Right kidney (tissue), 1 donor: ENCODE measurements around the gene FGFR1OP2.

Experiments used
- DNase-seq: peaks from one replicate; pipeline ENCODE4 v3.0.0-alpha.2; 2016

FGFR1OP2 gene

GRCh38 chr12:26939192-26939832, 1.0 kb downstream of the FGFR1OP2 start:
- peak; percentile 5 for DNase-seq

DNA sequence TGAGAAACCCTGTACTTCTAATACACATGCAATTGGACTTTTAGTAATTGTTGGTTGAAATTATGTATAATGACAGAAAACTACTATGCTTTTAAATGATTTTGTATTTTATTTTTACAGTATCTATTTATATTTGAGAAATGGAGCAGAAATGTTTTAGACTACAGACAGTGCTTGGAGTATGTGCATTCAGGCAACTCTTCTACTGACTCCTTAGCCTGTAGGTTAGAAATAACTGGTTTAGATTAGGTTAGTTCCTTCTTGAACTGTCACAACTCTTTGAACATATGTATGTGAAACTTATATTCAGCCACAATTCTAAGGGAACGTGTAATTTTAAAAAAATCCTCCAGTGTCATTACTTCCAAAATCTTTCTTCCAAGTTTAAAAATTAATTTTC, 1.7 kb downstream of the FGFR1OP2 start:
- DNase-seq = no peak

GRCh38 chr12:26940516-26941214, 2.4 kb downstream of the FGFR1OP2 start:
- no peak for DNase-seq

DNA sequence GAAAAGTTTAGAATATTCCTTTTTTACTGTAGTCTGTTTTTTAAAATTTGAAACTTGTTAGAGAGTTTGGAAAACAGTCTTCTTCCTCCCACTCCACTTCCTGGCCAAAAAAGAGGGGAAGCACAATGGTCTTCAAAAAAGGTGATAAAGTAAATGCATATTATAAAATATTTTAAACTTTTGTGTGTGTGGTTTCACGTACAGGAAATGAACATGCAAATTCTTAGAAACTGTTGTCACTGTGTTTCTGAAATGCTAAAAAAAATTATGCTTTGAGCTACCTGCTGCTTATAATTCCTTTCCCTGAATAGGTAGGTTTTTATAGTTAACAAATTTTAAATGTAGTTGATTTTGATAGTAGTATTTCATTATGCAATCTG, 2.9 kb downstream of the FGFR1OP2 start:
- DNase-seq = no peak

GRCh38 chr12:26948309-26948708, 10.0 kb downstream of the FGFR1OP2 start:
- no peak for DNase-seq

GRCh38 chr12:26953447-26953846, 15.2 kb downstream of the FGFR1OP2 start:
- DNase-seq = no peak

DNA sequence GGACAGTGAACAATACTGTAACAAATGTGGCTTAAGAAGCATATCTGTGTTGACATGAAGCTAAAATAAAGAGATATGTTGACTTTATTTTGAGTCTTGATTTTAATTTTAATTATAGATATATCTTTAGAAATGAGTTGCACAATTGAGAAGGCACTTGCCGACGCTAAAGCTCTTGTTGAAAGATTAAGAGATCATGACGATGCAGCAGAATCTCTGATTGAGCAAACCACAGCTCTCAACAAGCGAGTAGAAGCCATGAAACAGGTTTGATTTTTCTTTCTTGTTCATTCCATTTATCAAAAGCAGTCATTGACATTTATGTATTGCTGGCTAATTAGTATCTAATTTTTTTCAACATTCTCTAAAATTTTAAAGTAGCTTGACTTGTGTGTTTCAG, 15.8 kb downstream of the FGFR1OP2 start:
- DNase-seq = no peak

DNA sequence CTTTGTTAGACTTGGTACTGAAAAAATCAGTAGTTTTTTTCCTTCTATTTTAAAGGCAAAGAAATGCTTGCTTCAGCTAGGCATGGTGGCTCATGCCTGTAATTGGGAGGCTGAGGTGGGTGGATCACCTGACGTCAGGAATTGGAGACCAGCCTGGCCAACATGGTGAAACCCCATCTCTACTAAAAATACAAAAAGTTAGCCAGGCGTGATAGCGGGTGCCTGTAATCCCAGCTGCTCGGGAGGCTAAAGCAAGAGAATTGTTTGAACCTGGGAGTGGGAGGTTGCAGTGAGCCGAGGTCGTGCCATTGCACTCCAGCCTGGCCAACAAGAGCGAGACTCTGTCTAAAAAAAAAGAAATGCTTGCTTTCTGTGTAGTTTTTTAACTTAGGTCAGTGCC, 23.1 kb downstream of the FGFR1OP2 start:
- DNase-seq = peak; percentile 20

DNA sequence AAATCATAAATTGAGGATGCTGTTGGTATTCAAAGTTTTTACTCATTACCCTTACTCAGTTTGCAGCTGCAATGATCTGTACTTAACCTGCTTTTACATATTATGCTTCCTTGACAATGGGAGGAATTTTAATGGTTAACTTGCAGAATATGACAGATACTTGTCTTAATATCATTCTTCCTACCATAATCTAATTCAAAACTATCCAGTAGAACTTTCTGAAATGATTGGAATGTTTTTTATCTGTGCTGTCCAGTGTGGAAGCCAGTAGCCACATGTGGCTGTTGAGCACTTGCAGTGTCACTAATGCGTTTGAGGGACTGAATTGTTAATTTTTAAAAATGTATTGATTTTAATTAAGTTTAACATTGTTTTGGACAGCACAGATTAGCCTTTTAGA, 23.5 kb downstream of the FGFR1OP2 start:
- no peak for DNase-seq

DNA sequence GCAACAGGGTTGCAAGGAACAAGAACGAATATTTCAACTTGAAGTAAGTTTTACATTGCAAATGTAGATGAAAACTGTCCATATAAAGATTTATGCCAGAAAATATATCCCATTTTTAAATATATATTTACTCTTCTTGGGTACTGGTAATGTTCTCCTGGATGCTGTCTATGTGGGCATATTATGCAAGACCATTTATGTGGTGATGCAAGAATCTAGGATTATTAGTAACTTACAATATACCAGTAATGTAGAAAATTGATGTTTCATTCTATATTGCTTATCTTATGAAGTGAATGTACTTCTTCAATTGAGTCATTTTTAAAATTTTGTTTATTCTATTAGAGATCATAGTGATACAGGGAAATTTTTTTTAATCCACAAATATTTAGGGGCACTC, 25.1 kb downstream of the FGFR1OP2 start:
- DNase-seq = no peak

DNA sequence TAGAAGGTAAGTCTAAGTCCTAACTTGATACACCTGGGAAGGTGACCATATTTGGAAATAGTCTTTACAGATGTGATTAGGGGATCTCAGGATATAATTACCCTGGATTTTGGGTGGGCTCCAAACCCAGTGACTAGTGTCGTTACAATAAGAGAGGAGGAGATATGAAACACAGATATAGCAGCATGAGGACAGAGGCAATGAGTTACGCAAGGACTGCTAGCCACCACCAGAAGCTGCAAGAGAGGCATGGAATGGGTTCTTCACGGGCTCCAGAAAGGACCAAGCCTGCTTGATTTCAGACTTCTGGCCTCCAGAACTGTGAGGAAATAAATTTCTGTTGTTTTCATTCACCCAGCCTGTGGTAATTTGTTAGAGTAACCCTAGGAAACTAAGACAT, 28.6 kb downstream of the FGFR1OP2 start:
- DNase-seq = no peak

DNA sequence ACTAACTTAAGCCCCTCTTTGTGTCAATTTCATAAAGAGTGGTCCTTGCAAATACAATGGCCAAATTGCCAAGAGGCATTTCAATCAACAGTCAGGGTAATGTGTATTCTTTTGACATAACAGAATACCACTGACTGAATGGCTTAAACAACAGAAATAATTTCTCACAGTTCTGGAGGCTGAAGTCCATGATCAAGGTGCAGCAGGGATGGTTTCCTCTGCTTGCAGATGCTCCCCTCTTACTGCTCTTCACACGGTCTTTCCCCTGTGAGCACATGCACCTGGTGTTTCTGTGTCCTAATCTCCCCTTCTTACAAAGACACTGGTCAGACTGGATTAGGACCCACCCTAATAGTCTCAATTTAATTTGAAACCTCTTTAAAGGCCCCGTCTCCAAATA, 31.9 kb downstream of the FGFR1OP2 start:
- DNase-seq = no peak

GRCh38 chr12:26971963-26972362, 33.7 kb downstream of the FGFR1OP2 start:
- no peak for DNase-seq

DNA sequence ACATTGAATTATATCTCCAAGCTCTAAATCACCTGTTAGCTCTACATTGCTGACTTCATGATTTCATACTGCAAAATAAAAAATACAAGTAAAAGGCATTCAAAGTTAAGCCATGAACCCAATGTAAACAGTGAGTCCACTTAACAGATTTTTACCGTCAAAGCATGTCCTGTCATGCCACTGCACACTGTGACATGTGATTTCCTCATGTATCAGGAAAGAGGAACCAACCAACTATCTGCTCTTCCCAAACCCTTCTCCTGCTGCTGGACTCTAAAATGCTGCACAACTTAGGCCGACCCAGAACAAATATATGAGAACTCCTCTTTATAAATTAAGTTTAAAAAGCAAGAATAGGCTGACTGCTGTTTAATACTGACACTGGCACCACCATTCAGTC, 38.4 kb downstream of the FGFR1OP2 start:
- no peak for DNase-seq

DNA sequence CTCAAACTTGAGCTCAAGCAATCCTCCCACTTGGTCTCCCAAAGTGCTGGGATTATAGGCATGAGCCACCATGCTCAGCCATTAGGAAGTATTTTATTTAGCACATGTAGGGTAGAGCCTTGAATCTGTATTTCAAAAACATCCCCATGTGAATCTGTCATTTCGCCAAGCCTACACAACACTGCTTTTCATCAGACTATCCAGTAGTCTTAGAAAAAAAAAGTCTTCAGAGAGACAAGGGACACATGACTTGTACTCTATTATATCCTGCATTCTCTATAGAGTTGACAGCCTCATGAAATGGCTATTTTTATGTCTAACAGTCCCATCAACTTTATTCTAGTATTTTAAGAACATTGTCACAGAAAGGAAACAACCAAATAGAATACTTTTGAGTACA, 40.5 kb downstream of the FGFR1OP2 start:
- no peak for DNase-seq

GRCh38 chr12:26979733-26980132, 41.5 kb downstream of the FGFR1OP2 start:
- no peak for DNase-seq

DNA sequence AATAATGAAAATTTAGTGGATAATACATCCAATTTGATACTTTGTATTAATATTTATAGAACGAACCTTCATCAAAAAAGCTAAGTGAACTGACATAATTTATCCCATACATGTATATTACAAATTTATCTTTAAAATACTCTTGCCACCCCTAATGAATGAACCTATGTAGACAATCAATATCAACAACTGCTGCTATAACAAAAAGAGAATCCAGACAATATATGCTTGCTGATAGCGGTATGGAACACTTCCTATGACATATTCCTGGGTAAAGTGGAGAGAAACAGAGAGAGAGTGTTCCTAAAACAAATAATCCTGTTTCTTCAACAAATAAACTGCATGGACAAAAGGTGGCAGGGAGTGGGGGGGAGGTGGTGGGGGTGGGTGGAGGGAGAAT, 44.6 kb downstream of the FGFR1OP2 start:
- no peak for DNase-seq

DNA sequence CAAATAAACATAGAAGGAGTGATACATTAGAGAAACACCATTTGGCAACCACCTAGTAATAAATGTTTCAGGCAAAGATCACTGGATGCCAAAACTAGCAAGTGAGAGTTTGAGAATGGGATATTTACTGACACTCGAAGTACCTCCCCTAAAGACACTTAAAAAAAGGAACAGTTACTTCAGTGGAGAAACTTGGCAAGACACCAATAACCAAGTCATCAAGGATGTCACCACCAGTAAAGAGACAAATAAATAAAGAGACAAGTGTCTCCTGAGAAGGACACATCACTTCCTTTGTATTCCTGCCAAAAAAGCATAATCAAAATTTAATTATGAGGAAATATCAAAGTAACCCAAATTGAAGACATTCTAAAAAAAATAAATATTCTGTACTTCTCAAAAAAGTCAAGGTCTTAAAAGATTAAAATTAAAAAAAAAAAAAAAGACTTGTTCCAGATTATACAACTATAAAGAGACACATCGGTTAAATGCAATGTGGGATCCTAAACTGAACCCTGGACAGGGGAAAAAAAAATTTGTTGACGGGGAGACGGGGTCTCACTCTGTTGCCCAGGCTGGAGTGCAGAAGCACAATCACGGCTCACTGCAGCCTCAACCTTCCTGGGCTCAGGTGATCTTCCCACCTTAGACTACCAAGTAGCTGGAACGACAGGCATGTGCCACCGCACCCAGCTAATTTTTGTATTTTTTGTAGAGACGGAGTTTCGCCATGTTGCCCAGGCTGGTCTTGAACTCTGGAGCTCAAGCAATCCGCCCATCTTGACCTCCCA, 49.6 kb downstream of the FGFR1OP2 start:
- no peak for DNase-seq

DNA sequence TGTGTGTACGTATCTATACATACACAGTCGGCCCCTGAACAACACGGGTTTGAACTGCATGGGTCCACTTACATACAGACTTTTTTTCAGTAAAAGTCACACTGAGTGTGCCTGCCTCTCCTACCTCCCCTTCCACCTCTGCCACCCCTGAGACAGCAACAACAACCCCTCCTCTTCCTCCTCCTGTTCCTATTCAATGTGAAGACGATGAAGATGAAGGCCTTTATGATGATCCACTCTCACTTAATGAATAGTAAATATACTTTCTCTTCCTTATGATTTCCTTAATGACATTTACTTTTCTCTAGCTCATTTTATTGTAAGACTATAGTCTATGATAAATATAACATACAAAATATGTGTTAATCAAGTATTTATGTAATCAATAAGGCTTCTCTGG, 50.4 kb downstream of the FGFR1OP2 start:
- no peak for DNase-seq

- no peak for DNase-seq
Measured at GRCh38 chr12:26989873-26990272, 51.6 kb downstream of the FGFR1OP2 start.

DNA sequence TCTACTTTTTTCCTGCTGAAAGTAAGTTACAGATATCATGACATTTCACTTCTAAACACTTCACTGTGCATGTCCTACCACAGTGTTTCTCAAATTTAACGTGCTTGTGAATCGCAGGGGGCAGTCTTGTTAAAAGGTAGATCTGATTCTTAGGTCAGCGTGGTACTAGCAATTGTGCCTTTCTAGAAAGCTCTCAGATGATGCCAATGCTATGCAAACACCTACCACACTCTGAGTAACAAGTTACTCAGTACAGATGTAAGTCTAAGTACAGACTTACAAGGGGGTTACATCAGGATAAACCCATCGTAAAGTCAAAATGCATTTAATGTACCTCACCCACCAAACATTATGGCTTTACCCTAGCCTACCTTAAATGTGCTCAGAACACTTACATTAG, 53.6 kb downstream of the FGFR1OP2 start:
- DNase-seq = no peak

GRCh38 chr12:26994109-26994508, 55.8 kb downstream of the FGFR1OP2 start:
- DNase-seq = no peak

DNA sequence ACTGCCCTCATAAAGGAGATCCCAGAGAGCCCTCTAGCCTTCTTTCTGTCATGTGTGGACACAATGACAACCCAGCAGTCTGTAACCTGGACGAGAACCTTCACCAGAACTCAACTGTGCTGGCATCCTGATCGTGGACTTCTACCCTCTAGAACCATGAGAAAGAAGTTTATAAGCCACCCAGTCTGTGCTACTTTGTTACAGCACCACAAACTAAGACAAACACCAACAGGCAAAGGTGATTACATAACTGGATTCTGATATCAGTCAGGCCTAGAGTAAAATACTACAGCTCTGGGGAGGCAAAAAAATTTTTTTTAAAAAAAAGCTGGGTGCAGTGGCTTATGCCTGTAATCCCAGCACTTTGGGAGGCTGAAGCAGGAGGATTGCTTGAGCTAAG, 57.4 kb downstream of the FGFR1OP2 start:
- DNase-seq = no peak

GRCh38 chr12:26997003-26997402, 58.7 kb downstream of the FGFR1OP2 start:
- no peak for DNase-seq
